Iris pigment epithelial cell (primary cell): ENCODE measurements around the gene FBLN2.

Source experiments
- DNase-seq: peaks from one replicate; pipeline ENCODE4 v3.0.0-alpha.2; 2011; ENCODE audit warnings: low read depth

Gene FBLN2

GRCh38 chr3:13624671-13625125 is 75.8 kb downstream of the FBLN2 start:
- DNase-seq, result no peak

GRCh38 chr3:13626396-13626795 is 77.5 kb downstream of the FBLN2 start:
- no peak for DNase-seq

- no peak for DNase-seq
Measured at GRCh38 chr3:13626915-13627460, 78.1 kb downstream of the FBLN2 start.

- DNase-seq, result no peak
Measured at GRCh38 chr3:13627681-13628080, 78.8 kb downstream of the FBLN2 start.

- no peak for DNase-seq
Measured at GRCh38 chr3:13628432-13628831, 79.5 kb downstream of the FBLN2 start.

- DNase-seq, result no peak
Measured at GRCh38 chr3:13628841-13629551, 80.1 kb downstream of the FBLN2 start.

GRCh38 chr3:13629644-13630043 is 80.7 kb downstream of the FBLN2 start:
- no peak for DNase-seq

- DNase-seq, result no peak
Measured at GRCh38 chr3:13631256-13631655, 82.3 kb downstream of the FBLN2 start.

- no peak for DNase-seq
Measured at GRCh38 chr3:13633176-13633575, 84.3 kb downstream of the FBLN2 start.

GRCh38 chr3:13634151-13634550 is 85.2 kb downstream of the FBLN2 start:
- no peak for DNase-seq

GRCh38 chr3:13634615-13635014 is 85.7 kb downstream of the FBLN2 start:
- no peak for DNase-seq

- DNase-seq, result no peak
Measured at GRCh38 chr3:13636186-13636585, 87.3 kb downstream of the FBLN2 start.

GRCh38 chr3:13636874-13637273 is 87.9 kb downstream of the FBLN2 start:
- no peak for DNase-seq

GRCh38 chr3:13637311-13637891 is 88.5 kb downstream of the FBLN2 start:
- DNase-seq, result no peak

GRCh38 chr3:13637953-13638352 is 89.0 kb downstream of the FBLN2 start:
- no peak for DNase-seq

- DNase-seq, result no peak
Measured at GRCh38 chr3:13638927-13639326, 90.0 kb downstream of the FBLN2 start.

- DNase-seq, result no peak
Measured at GRCh38 chr3:13642597-13642996, 93.7 kb downstream of the FBLN2 start.

- peak; percentile 15 for DNase-seq
Measured at GRCh38 chr3:13644341-13645117, 95.6 kb downstream of the FBLN2 start.

GRCh38 chr3:13645801-13646637 is 97.1 kb downstream of the FBLN2 start:
- DNase-seq, result no peak

GRCh38 chr3:13647298-13648059 is 98.6 kb downstream of the FBLN2 start:
- no peak for DNase-seq
